BLaER1 treated with 17β-estradiol and CSF1 and Interleukin-3, amounts not matched to agents 10 nM and 100 nM (cell line): ENCODE measurements around the gene MAD1L1.

Source experiments
- H3K27ac ChIP-seq, 11 experiments: shearing (Covaris generic); formaldehyde crosslinking; 2 replicates each; pipeline ENCODE4 v1.8.1; 2022
- H3K27me3 ChIP-seq, 11 experiments: shearing (Covaris generic); formaldehyde crosslinking; 2 replicates each; pipeline ENCODE4 v1.8.1; 2022
- H3K36me3 ChIP-seq, 11 experiments: shearing (Covaris generic); formaldehyde crosslinking; 2 replicates each; pipeline ENCODE4 v1.8.1; 2022
- H3K4me1 ChIP-seq, 10 experiments: shearing (Covaris generic); formaldehyde crosslinking; 2 replicates each; pipeline ENCODE4 v1.8.1; 2022
- H3K4me2 ChIP-seq, 11 experiments: shearing (Covaris generic); formaldehyde crosslinking; 2 replicates each; pipeline ENCODE4 v1.8.1; 2022
- H3K4me3 ChIP-seq, 10 experiments: shearing (Covaris generic); formaldehyde crosslinking; 2 replicates each; pipeline ENCODE4 v1.8.1; 2022
- H3K9ac ChIP-seq, 11 experiments: shearing (Covaris generic); formaldehyde crosslinking; 2 replicates each; pipeline ENCODE4 v1.8.1; 2022
- H3K9me3 ChIP-seq, 11 experiments: shearing (Covaris generic); formaldehyde crosslinking; replicated peaks in 1 of 11; 2 replicates each; pipeline ENCODE4 v1.8.1; 2022
- H4K20me1 ChIP-seq, 11 experiments: shearing (Covaris generic); formaldehyde crosslinking; 2 replicates each; pipeline ENCODE4 v1.8.1; 2022
- Cebpa-rat ChIP-seq, 11 experiments: shearing (Covaris generic); IDR thresholded peaks; 2 replicates each; pipeline ENCODE4 v1.8.1; 2022

The MAD1L1 gene

DNA sequence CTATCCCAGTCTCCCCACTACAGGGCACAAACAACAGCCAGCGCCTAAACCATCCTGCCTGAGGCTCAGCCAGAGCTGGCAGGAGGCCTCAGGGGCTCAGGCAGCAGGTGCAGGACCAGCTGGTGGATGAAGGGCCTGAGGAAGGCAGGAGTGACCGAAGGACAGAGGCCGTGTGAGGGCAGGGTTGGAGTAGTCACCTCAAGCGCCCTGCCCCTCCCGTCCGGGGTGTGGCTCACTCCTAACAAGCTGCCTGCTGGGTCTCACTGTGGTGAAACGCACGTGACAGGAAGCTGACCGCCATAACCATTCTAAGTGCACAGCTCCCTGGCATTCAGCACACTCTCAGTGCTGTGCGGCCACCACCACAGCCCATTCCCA, 281.6 kb downstream of the MAD1L1 start:
- Histone ChIP-seq H3K27ac (peak overlapping the region in 9 of 11 experiments; percentile 15 to 61 (median 49); a peak in 13 of 22 replicates), H3K4me1 (peaks cover 35 to 64% (median 49%) of the 10 kb centered on the region in 10 experiments), H3K9me3 (no peaks in the 10 kb centered on the region), H3K36me3 (peaks cover 6 to 44% (median 32%) of the 10 kb centered on the region in 11 experiments; a peak in 17 of 22 replicates), H3K4me2 (peak overlapping the region; percentile 79 to 94 (median 84)), H3K27me3 (peaks cover 0 to 3% (median 0%) of the 10 kb centered on the region in 11 experiments; a peak in 1 of 22 replicates), H3K4me3 (no peak overlapping the region; a peak in 1 of 20 replicates), H3K9ac (peak overlapping the region in 8 of 11 experiments; percentile 13 to 61 (median 24); a peak in 9 of 22 replicates), H4K20me1 (peaks cover 0 to 95% (median 89%) of the 10 kb centered on the region in 11 experiments; a peak in 19 of 22 replicates)
- TF ChIP-seq Cebpa-rat (IDR thresholded peaks at IDR 0.05), result no peak

DNA sequence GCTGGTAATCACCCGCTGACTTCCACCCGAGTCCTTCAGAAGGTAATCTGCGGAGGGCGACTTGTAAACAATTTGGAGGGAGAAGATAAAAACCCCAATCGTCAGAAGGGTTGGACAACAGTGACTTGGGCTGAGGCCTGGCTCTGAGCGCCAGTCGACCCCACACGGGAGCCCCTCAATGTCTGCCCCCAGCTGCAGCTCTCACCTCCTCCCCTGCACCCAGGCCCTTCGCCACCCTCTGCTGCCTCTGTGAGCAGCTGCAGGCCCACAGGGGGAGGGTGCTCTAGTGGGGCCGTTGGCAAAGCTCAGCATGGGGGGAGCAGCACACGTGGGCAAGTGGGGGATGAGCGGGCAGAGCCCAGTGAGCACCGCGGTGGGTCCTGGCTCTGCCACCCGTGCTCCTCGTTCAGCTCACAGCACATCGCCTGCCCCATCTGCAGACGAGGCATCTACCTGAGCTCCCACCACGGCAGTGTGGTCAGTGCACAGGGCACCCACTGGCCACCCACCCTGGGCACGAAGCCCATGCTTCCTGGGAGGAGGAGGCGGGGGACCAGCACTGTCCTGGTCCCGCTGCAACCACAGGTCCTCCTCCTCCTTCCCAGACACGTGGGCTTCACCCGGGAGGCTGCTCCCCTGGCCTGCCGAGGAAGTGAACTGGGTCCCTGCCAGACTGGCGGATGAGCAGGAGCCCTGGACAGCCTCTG, 282.1 kb downstream of the MAD1L1 start:
- Histone ChIP-seq H3K36me3 (peaks cover 4 to 44% (median 32%) of the 10 kb centered on the region in 11 experiments; a peak in 16 of 22 replicates), H3K4me2 (peak overlapping the region; percentile 79 to 94 (median 84)), H3K27ac (peak overlapping the region in 9 of 11 experiments; percentile 15 to 61 (median 49); a peak in 13 of 22 replicates), H3K4me1 (peaks cover 38 to 70% (median 55%) of the 10 kb centered on the region in 10 experiments), H4K20me1 (peaks cover 0 to 100% (median 92%) of the 10 kb centered on the region in 11 experiments; a peak in 19 of 22 replicates), H3K27me3 (peaks cover 0 to 3% (median 0%) of the 10 kb centered on the region in 11 experiments; a peak in 1 of 22 replicates), H3K9me3 (no peaks in the 10 kb centered on the region), H3K4me3 (no peak overlapping the region; a peak in 1 of 20 replicates), H3K9ac (peak overlapping the region in 8 of 11 experiments; percentile 13 to 61 (median 24); a peak in 9 of 22 replicates)
- TF ChIP-seq Cebpa-rat (IDR thresholded peaks at IDR 0.05), result no peak

DNA sequence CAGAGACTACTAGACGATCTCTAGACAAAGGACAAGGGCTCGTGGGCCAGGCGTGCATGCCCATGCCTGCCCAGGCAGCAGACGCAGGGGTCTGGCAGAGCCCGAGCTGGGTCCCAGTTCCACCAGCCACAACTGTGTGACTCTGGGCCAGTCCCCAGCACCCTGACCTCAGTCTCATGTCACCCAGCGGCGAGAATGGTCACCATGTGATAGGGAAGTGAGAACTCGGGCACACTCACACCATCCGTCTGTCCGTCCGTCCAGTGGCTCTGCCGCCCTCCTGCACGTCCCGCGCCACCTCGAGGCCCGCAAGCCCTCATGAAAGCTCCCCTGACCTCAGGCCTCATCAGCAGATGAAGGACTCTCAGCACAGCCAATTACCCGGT, 282.7 kb downstream of the MAD1L1 start:
- Histone ChIP-seq H3K27me3 (peaks cover 0 to 3% (median 0%) of the 10 kb centered on the region in 11 experiments; a peak in 2 of 22 replicates), H3K27ac (peak overlapping the region in 2 of 11 experiments; percentile 58 to 61; a peak in 1 of 22 replicates), H3K4me1 (peaks cover 44 to 75% (median 60%) of the 10 kb centered on the region in 10 experiments), H3K9ac (peak overlapping the region in 3 of 11 experiments; percentile 2 to 20 (median 13); a peak in 1 of 22 replicates), H3K4me3 (no peak overlapping the region), H3K4me2 (peak overlapping the region; percentile 79 to 94 (median 84)), H3K36me3 (peaks cover 4 to 44% (median 30%) of the 10 kb centered on the region in 11 experiments; a peak in 16 of 22 replicates), H3K9me3 (no peaks in the 10 kb centered on the region), H4K20me1 (peaks cover 0 to 99% (median 91%) of the 10 kb centered on the region in 11 experiments; a peak in 19 of 22 replicates)
- TF ChIP-seq Cebpa-rat (IDR thresholded peaks at IDR 0.05), result no peak

DNA sequence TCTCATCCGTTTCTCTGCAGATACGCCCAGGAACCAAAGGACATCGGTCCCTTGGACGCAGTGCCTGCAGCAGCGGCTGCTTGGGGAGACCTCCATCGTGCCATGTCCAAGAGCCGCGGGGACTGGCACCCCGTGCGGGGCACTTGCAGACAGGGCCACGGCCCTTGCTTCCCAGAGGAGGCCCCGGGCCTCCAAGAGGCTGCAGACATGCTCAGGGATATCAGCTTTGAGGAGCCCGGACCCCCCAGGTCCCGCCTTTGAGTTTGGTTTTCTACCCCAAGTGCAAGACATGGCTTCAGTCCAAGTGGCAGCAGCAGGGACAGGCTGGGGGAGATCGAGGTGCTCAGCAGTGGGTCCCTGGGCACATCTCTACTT, 283.1 kb downstream of the MAD1L1 start:
- Histone ChIP-seq H3K27ac (no peak overlapping the region; a peak in 1 of 22 replicates), H3K9me3 (no peaks in the 10 kb centered on the region), H4K20me1 (peaks cover 0 to 99% (median 91%) of the 10 kb centered on the region in 11 experiments; a peak in 19 of 22 replicates), H3K4me1 (peaks cover 47 to 79% (median 64%) of the 10 kb centered on the region in 10 experiments), H3K4me2 (peak overlapping the region; percentile 79 to 94 (median 84)), H3K4me3 (no peak overlapping the region), H3K36me3 (peaks cover 4 to 44% (median 28%) of the 10 kb centered on the region in 11 experiments; a peak in 16 of 22 replicates), H3K9ac (0 out of 22 replicates have a peak overlapping the region, but pooled peaks of 2 of the 11 experiments have one; percentile 2 to 15), H3K27me3 (peaks cover 0 to 4% (median 0%) of the 10 kb centered on the region in 11 experiments; a peak in 3 of 22 replicates)
- TF ChIP-seq Cebpa-rat (IDR thresholded peaks at IDR 0.05), result no peak

DNA sequence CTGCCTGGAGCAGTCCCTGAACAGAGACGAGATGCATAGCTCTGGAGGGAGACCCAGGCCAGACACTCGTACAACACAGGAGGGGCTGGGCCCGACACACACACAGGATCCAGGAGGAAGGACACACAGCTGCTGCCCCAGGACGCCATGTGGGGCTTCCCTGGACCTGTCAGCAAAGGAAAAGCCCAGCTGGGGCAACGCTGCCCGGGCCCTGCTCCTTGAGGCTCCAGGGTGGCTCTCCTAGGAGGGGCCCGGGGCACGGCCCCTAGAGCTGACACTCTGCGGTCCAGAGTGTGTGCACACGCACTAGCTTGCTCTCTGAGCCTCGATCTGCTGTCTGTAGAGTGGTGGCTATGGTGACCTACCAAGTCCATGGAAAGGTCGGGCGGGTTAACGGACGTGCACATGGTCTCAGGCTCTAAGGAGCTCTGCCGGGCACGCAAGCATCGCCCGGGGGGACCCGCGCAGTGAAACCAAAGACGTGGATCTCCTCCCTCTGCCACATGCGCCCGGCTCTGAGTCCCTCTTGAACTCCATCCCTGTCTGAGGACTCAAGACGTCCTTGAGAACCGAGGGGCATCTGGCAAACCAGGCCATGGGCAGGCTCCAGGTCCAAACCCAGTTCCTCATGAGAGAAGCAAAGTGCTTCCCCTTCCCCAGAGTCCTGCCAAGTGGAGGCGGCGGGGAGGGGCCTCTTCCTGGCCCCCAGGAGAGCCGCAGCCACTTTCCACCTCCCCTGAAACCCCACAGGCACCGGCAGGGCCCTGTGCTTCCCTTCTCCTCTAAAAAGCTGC, 283.7 kb downstream of the MAD1L1 start:
- no peaks in the 10 kb centered on the region for H3K9me3 ChIP-seq
- peaks cover 4 to 40% (median 23%) of the 10 kb centered on the region in 11 experiments; a peak in 16 of 22 replicates for H3K36me3 ChIP-seq
- H3K9ac ChIP-seq, result 0 out of 22 replicates have a peak overlapping the region, but pooled peaks of 1 of the 11 experiments have one; percentile 15
- peaks cover 53 to 85% (median 70%) of the 10 kb centered on the region in 10 experiments for H3K4me1 ChIP-seq
- no peak overlapping the region for H3K4me3 ChIP-seq
- no peak overlapping the region for H3K27ac ChIP-seq
- peaks cover 0 to 98% (median 90%) of the 10 kb centered on the region in 11 experiments; a peak in 19 of 22 replicates for H4K20me1 ChIP-seq
- peak overlapping the region; percentile 79 to 94 (median 84) for H3K4me2 ChIP-seq
- no peak for TF ChIP-seq Cebpa-rat (IDR thresholded peaks at IDR 0.05)
- H3K27me3 ChIP-seq, result peaks cover 0 to 6% (median 0%) of the 10 kb centered on the region in 11 experiments; a peak in 3 of 22 replicates

DNA sequence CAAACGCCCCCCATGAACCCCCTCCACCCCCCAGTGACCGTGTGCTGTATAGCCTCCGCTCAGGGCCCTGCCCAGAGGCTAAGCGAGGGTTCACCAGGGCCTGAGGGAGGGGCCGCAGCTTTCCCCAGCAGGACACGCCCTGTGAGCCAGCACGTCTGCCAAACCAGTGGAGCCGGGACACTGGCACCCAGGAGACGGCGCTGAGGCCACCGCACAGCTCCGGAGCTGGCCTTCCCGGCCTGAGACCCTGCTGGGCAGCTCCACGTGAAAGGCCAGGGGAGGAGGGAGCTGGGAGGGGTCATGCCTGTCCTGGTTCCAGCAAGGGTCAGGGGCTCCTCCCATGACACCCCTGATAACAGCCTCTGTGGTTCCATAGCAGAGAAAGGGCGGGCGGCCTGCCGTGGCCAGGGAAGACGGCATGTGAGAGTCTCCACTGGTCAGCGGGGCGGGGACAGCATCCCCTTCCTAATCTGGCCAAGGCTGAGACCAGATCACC, 284.4 kb downstream of the MAD1L1 start:
- Histone ChIP-seq H3K27me3 (peaks cover 0 to 13% (median 0%) of the 10 kb centered on the region in 11 experiments; a peak in 4 of 22 replicates), H3K9ac (no peak overlapping the region), H3K4me2 (peak overlapping the region in 2 of 11 experiments; percentile 83 to 84; a peak in 3 of 22 replicates), H3K4me3 (no peak overlapping the region), H3K4me1 (peaks cover 61 to 92% (median 77%) of the 10 kb centered on the region in 10 experiments), H3K9me3 (no peaks in the 10 kb centered on the region), H3K27ac (no peak overlapping the region), H3K36me3 (peaks cover 0 to 33% (median 17%) of the 10 kb centered on the region in 11 experiments; a peak in 14 of 22 replicates), H4K20me1 (peaks cover 0 to 98% (median 88%) of the 10 kb centered on the region in 11 experiments; a peak in 19 of 22 replicates)
- no peak for TF ChIP-seq Cebpa-rat (IDR thresholded peaks at IDR 0.05)

DNA sequence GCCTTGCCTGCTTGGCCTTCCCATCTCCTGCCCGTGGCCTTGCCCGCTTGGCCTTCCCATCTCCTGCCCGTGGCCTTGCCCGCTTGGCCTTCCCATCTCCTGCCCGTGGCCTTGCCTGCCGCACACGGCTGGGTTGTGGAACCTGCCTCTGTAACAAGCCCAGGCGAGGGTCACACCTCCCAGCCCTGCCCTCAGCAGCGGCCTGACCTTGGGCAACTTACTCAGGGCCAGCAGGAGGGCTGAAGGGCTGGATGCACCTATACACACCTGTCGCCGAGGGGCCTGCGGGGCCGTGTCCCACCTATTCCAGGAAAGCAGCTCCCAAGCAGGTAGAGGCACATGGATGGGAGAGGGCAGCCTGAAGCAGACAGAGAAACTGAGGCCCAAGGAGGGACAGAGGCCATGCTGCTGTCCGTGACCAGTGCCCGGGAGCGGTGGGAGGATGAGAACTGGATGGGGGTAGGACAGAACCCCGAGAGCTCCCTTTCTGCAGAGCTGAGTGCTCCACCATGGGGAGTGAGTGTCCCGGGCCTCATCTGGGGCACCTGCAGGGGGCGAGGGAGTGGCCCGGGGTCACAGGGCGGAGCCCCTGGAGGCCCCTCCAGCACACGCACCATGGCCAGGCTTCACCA, 285.0 kb downstream of the MAD1L1 start:
- TF ChIP-seq Cebpa-rat (IDR thresholded peaks at IDR 0.05), result no peak
- peaks cover 0 to 98% (median 86%) of the 10 kb centered on the region in 11 experiments; a peak in 19 of 22 replicates for H4K20me1 ChIP-seq

More for the DNA sequence above, 285.0 kb downstream of the MAD1L1 start:
- Histone ChIP-seq H3K9me3 (no peaks in the 10 kb centered on the region), H3K9ac (no peak overlapping the region), H3K4me2 (no peak overlapping the region), H3K4me1 (peaks cover 67 to 94% (median 84%) of the 10 kb centered on the region in 10 experiments), H3K27ac (no peak overlapping the region), H3K36me3 (peaks cover 0 to 26% (median 12%) of the 10 kb centered on the region in 11 experiments; a peak in 14 of 22 replicates), H3K4me3 (no peak overlapping the region), H3K27me3 (peaks cover 0 to 14% (median 0%) of the 10 kb centered on the region in 11 experiments; a peak in 4 of 22 replicates)
